Hindlimb muscle (tissue), 1 donor: Measurements from ENCODE around the gene PITPNM3. TPM values are rescaled to one million over a fixed set of nuclear protein-coding genes. Genes with fewer than 3 reads are reported as not detected.
"Not testable (repeated sequence)": the region's sequence is repeated elsewhere in the genome, so short reads cannot be mapped to it uniquely, and the experiment has no call there.

Source experiments
- DNase-seq: peaks from one replicate; pipeline ENCODE4 v3.0.0-alpha.2; 2013
- polyA plus RNA-seq: library from polyadenylated mRNA; unstranded; fragments of 120-200 nt; gene quantifications from one replicate; pipeline ENCODE4 v1.2.1, GENCODE V29; 2013; ENCODE audit not compliant: insufficient read length

Gene PITPNM3
- polyA plus RNA-seq, 1 donor, result 5.9 TPM

DNA sequence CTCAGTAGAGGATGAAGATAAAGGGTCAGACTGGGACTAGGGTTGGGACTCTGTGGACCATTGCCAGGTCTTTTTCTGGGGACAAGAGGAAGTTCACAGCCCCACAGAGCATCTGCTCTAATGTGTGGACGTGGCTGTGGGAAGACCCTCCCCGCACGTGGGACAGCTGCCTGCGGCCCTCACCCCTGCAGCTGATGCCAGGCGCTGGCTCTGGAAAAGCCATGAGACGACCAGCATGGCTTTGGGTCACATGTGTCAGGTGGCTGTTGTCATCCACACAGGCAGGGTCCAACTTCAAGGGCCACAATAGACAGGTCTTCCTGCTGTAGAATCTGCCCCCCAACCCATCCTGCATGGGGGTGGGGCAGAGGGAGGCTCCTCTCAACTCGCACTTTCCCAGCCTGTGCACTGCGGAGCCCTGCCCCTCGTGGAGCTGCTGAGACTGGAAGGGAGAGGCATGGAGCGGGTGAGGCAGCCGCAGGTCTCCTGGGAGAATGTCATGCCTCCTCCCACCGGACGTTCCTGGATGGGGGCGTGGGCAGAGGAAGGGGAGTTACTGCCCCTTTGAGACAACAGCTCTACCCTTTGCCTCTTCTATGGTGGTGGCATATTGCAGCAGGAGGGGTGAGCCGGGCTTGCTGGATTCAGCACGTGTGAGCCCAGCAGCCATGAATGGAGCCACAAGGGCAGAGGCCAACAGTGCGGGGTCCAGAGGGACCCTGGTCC is 58.7 kb downstream of the PITPNM3 start:
- no peak for DNase-seq

DNA sequence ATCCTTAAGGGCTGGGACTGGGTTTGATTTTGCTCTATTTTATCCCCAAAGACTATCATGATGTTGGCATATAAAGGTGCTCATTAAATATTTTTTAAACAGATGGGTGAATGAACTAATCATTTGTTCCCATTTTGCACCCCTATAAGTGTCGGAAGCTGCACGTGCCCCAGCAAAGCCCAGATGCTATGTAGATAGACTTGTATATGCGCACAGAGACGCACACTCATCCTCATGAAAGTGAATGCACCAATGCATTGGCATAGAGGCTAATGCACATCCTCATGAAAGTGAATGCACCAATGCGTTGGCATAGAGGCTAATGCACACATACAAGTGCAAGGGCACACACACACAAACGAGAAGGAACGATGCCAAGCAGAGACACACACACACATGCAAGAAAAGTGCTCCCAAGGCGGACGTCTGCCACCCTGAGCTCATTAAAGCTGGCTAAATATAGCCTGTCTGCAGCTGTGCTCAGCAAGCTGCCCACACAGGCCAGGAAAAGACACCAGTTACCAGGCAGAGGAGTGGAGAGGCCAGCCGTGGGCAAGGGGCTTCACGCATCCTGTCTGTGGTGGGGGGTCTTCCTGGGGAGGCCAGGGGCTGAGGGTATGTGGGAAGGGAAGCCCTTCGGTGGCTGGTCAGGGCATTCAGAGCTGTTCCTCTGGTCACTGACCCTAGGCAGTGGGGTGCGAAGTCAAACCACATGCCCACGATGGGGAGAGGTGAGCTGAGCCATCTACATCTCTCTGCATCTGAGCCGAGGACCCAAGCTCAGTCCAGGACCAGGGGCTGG is 59.5 kb downstream of the PITPNM3 start:
- no peak for DNase-seq

DNA sequence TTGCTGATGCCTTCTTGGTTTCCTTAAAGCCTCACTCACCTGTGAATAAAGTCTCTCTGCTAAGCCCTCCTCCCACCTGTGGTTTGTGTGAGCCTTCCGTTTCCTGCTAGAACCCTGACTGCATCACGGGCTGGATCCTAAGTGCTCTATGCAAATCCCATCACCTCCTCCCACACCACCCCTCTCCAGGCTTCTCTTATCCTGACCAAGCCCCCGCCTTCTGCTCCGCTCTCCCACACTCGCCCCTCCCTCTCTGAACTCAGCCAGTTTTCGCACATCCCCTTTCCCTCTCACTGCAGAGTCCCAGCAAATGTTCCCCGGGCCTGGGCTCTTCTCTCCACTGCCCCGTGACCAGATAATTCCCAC is 60.3 kb downstream of the PITPNM3 start:
- DNase-seq, result no peak

DNA sequence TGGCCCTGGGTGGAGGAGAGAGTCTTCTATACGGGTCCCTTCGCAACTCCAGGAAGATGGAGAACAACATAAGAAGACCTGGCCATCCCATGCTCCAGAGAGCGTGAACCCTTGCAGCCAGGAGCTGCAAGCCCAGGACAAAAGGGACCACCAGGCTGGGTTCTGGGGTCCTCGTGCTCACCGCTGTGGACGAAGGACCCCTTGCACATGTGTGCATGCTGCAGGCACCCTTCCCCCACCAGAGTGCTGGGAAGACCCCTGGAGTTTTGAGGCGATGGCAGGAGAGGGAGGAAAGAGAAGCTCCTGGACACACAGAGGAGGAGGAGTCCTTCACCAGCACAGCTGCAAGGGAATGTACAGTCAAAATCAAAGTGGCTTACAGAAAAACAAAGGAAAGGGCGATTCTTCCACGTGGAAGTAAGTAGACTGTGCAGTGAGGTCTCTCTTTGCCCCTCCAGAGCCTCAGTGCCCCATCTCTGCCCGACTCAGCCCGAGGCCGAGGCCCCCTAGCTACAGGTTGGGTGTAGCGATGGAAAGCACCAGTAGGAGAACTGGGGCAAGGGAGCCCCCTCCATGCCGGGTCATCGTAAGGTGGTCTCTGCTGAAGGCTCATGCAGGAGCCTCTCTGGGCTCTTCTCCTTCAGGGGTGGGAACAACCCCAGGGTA is 60.8 kb downstream of the PITPNM3 start:
- DNase-seq, result no peak

DNA sequence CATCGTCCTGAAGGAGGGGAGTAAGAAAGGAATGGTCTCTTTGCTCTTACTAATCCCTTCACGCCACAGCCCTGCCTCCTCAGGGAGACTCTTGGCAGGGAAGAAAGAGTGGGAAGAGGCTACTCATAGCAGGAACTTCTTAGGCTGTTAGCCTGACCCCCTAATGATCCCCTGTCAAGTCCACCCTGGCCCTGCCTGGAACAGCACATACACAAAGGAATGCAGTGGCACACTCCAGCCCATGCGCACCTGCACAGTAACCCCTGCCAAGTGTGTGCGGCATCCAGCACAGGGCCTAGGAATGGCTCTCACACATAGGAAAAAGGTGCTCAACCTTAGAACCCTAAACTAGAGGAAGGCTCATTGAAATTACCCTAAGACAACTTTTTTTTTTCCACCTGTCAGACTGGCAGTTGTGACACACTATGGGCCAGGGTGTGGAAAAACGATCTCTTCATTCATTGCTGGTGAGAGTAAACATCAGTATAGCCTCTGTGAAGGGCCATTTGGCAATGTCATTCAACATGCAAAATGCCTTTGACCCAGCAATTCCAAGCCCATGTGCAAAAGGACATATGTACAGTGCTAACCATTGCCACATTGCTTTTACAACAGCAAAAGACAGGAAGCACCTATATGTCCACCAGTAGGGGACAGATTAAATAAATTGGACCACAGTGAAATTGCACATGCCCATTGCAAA is 62.0 kb downstream of the PITPNM3 start:
- no peak for DNase-seq

DNA sequence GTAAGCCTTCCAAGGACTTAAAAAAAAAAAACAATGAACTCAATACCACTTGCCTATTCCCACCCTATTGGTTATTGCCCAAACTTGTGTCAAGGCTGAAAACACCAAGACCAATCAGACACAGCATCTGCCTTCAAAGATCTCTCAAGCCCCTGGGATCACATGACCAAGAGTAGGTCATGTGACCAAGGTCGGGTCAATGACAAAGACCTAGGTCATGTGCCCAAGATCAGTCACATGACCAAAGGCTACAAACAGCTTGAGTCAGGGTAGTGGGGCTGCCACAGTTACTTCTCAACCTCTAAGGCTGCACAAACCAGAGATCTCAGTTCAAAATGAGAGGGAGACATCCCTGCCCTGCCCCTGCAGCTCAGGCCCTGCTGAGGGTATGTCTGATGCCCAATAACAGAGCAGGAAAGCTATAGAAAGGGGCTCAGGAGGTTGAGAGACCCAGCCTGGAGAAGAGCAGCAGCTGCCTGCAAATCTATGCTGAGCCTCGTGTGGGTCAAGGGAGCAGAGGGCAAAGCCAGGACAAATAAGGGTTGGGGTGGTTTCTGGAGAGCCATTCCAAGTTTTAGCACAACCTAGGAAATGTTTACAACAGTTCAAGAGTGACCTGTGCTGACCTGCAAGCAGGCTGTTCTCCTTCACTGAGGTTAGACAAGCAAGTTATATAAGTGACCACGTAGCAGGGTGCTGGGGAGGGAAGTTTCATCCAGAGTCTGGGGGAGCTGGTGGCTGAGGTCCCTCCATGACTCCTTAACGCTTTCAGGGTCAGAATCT is 63.3 kb downstream of the PITPNM3 start:
- DNase-seq, result no peak

DNA sequence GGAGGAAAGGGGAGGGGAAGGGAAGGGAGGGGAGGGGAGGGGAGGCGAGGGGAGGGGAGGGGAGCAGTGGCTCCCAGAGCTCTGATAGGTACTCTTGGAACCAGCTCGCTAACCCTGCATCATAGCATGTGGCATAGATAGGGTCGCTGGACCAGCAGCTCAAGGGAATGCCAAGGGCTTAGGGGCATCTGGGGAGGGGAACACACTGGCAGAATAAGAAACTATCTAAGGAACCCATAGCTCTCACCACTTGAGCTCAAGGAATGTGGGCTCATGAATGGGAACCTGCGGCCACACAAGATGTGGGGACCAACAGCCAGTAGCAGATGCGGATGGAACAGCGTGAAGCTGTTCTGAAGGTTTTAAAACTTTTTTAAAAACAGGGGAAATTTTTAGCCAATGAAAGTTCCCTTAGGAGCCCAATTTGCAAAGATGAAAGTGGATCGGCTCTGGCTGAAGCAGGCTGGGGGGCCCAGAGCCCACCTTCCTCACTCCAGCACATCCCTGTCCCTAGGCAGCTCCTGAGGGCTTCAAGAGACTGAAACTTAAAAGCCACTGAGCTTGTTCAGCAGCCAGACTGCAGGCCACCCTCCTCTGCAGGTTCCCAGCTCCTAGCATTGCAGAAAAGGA is 65.2 kb downstream of the PITPNM3 start:
- DNase-seq, result no peak

DNA sequence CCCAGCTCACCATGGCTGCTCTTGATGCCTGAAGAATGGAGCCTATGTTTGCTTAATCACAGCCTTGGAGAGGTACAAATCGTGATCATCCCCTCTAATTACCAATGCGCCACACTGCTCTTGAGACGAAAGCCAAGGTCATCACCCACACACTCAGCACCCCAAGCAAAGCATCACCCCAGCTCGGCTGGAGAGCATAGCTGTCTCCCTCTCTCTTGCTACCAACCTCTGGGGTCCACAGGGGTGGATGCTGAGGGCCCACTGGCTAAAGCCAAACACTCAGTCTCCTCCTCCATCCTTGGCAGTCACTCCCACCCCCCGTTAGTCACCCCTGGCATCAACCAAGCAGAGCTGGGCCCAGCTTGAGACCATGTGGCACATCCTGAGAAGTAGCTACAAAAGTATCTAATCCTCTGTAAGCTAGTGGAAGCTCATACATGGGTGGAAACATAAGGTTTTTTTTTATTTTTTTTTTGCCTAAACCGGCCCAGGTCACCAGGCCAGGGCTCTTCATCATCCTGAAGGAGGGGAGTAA is 67.3 kb downstream of the PITPNM3 start:
- no peak for DNase-seq

DNA sequence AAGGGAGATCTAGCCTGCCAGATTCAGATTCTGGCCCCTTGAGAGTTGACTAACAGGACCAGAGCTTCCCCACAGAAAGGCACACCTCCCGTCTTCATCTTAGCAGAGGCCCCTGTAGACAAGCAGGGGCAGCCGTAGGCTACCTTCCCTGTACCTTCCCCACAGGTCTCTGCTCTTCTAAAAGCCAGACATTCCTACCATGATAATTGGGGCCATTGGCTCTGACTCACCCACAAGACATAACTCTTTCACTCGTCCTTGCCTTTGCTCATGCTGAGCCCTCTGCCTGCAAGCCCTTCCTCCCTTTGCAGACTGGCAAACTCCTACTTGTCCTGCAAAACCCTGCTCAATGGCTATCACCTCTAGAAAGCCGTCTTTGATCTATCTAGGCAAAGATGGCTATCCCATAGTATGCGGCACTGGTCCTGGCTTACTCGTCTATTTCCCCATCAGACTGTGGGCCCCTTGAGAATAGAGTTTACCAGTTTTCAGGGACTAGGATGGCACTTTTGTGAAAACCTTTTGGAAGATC is 68.3 kb downstream of the PITPNM3 start:
- no peak for DNase-seq

DNA sequence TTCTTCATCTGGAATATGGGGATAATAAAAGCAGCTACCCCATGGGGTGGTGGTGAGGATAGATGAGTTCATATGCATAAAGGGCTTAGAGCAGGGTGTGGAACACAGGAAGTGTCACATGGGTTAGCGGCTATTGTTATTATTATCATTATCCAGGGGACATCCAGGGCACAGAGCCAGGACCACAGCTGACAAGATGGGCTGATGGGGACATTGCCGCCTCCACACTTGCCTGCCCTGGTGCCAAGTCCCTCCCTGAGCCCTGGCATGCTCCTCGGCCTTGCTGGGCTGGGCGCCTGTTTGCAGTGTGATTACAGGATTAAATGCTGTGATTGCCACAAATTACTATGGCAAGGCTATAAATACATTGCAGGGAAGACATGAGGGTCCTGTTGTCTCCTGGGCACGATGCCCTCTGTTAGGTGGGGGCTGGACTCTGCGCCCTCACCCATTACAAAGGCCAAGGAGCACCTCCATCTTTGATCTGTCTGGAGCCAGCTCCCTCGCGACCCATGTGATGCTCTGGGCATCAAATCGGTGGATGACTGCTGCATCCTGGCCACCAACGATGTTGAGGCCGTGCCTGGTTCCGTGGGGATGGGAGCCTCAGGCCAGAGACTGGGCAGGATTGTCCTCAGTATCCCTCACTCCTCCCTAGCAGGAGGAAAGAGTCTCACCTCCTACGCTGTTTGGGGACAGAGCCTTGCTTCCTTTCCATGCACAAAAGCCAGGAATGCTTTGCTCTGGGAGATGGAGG is 68.9 kb downstream of the PITPNM3 start:
- DNase-seq, result no peak

DNA sequence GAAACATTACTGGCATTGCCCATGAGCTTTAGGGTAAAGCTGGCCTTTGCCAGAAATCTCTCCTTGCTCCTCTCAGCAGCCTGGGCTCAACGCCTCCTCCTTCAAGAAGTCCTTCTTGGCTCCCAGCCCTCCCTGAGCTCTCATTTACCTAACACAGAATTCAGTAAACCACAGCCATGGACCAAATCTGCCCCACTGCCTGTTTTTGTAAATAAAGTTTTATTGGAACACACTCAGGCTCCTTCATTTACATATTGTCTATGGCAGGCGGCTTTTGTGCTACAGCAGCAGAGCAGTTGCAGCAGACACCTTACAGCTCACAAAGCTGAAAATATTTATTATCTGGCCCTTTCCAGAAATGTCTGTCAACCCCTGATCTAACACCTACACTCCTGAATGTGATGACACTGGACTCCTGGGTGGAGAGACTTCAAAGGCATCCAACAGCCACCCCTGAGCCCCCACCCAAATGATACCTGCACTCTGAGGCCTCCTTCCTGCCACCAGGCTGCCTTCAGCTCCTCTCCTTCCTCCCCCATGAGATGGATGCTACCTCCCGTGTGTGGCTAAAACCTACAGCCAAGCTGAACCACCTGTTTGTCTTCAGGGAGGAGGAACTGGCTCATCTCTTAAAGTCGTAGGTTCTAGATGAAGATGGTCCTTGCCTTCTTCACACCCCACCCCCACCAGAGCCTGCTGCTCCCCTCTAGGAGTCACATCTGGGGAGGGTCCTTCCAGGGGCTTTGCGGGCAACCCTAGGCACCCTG is 70.5 kb downstream of the PITPNM3 start:
- no peak for DNase-seq

DNA sequence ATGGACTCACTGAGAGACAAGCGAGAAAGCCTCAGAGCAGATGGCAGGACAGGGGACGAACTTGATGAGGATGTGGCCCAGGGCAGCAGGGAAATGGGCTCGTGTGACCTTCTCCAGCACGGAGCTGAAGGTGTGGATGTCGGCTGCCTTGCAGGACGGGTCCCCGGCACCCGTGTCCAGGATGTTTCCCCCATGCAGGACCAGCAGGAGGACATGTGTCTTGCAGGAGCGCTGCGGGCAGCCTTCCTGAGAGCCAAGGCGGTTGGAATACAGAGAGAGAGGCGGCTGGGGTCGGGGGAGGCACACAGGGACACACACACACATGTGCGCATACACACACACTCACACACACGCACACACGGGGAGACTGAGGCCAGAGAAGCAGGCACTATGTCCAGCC is 72.8 kb downstream of the PITPNM3 start:
- no peak for DNase-seq

DNA sequence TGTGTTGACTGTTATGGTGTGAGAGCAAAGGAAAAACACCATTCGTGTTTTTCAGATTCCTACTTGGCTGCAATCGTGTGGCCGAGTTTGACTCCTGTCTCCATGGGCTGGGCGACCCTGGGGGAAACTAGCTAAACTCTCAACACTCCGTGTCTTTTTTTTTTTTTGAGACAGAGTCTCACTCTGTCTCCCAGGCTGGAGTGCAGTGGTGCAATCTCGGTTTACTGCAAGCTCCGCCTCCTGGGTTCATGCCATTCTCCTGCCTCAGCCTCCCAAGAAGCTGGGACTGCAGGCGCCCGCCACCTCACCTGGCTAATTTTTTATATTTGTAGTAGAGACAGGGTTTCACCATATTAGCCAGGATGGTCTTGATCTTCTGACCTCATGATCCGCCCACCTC is 73.6 kb downstream of the PITPNM3 start:
- not testable (repeated sequence) for DNase-seq

DNA sequence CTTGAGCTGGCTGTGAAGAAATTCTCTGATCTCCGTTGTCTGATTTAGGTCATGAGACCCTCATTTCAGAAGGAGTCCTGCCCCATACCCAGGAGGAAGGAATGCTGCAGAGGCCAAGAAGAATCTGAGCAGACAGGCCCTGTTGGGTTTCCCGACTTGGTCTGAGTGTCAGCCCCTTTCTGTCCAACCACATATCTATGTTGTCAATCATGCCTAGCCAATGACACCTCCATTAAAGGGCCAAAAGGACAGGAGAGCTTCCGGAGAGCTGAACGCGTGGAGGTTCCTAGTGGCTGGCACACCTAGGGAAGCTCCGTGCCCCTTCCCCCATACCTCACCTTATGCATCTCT is 74.3 kb downstream of the PITPNM3 start:
- no peak for DNase-seq

DNA sequence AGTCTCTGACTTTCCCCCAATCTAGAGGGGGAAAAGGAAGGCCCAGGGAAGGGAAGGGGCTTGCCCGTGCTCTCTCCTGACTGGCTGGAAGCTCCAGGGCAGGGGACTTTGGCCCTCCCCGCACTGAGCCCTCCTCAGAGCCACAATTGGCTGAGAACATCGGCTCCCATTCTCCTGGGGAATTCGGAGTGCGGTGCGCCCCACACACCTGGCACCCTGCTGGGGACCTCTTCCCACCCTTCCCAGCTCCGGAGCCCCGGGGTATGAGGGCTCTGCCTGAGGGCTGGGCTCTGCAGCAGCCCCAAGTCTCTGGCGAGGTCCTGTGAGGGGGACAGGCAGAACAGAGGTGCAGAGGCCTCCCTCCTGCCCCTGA is 76.1 kb downstream of the PITPNM3 start:
- no peak for DNase-seq

DNA sequence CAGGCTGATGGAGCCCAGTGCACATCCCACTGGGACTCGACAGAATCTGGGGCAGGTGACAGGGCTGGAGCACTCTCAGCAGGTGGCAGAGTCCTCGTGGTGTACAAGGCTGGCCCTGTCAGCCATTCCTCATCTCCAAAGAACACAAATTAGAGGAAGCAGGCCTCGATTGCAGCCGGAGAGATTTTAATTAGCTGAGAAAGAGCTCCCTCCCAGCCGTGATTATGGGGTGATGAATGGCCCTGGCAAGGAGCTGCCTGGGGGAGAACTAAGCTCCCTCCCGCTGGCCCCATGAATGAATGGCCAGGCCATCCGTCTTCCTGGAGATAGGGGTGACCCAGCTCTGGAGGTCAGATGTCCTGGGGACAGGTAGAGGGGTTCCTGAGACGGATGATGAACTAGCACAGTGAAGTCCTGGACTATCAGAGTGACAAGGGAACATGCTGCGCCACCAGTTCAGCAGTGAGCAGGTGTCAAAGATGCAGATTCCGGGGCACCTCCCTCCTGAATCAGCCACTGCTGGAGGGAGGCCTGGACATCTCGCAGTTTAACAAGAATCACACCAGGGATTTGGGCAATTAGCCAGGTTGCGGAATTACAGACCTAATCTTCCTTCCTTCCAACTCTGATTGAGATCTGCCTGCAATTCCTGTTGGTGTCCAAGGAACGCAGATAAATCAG is 76.6 kb downstream of the PITPNM3 start:
- DNase-seq, result no peak

DNA sequence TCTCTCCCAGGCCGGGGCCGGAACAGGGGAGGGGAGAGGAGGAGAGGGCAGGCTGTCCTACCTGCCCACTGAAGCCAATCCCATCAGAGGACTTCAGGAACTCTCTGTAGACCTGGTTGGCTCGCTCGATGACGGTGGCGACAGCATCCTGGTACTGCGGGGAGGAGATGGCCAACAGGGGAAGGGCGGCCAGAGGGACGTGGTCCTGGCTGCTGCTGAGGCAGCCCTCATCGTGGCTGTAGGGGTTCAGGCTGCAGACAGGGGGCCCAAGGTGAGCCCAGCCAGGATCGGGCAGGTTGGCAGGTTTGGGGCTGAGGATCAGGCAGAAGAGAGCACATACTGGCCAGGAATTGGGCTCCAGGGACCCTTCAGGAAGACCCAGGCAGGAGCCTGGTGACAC is 77.9 kb downstream of the PITPNM3 start:
- DNase-seq, result no peak

DNA sequence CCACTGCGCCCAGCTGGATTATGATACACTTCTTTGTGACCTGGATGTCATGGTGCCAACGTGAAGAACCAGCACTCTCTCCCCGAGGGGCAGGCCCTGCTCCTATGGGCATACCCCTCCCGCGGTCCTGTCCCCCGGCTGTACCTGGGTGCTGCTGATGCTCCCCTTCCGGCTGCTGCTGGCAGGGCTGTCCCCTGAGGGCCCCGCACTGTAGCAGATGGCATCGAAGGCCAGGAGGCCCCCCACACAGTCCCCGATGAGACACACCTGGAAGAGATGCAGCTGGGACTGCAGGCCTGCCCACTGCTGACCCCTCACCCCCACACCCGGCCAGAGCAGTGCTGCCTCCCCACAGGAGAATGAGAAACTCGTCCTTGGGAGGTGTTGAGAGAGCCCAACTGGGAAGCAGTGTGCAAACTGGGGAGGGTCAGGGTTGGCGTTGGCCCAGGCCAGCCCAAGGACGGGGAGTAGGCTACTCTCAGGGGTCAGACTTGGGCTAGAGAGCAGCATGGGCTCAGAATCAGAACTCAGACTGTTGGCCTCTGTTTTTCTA is 78.4 kb downstream of the PITPNM3 start:
- no peak for DNase-seq

DNA sequence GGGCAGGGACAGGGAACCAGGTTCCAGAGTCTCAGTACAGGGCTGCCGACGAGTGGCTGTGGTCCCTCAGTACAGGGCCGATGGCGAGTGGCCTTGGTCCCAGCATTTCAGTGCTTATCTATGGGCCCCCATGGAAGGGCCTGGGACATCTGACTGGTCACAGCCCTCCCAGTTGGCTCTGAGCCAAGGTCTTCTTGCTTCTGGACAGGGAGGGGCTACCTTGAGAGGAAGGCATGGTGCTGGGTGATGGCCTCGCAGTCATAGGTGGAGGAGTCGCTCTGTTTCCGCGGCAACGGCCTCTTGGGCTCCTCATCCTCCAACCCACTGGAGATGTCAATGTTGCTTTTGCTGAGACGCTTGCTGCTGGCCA is 79.6 kb downstream of the PITPNM3 start:
- no peak for DNase-seq
